Dendritic cell treated with granulocyte-macrophage colony-stimulating factor and Interleukin-4, amounts not matched to agents 40 ng/mL and 50 ng/mL, for 4 days (primary cell): ENCODE measurements around the gene ZC2HC1B.
A peak's percentile ranks its signal among the peaks of the same experiment; 100 is the strongest.

Experiments
- H3K27ac Mint-ChIP-seq: one replicate; pipeline ENCODE4 v1.8.0; 2022; ENCODE audit warnings: mild to moderate bottlenecking, mixed read lengths
- H3K27me3 Mint-ChIP-seq: one replicate; pipeline ENCODE4 v1.8.0; 2022; ENCODE audit warnings: mild to moderate bottlenecking, mixed read lengths
- H3K36me3 Mint-ChIP-seq: one replicate; pipeline ENCODE4 v1.8.0; 2022; ENCODE audit warnings: low read depth, mixed read lengths
- H3K4me1 Mint-ChIP-seq: one replicate; pipeline ENCODE4 v1.8.0; 2022; ENCODE audit warnings: low read depth, mixed read lengths
- H3K4me3 Mint-ChIP-seq: one replicate; pipeline ENCODE4 v1.8.0; 2022; ENCODE audit warnings: mild to moderate bottlenecking, moderate library complexity, mixed read lengths
- H3K9me3 Mint-ChIP-seq: one replicate; pipeline ENCODE4 v1.8.0; 2022; ENCODE audit warnings: mixed read lengths
- intact Hi-C: fragments of 100-400 bp; cut with micrococcal nuclease; formaldehyde crosslinking; loops from one replicate; pipeline ENCODE4 v1.15.0; 2022

The ZC2HC1B gene

DNA sequence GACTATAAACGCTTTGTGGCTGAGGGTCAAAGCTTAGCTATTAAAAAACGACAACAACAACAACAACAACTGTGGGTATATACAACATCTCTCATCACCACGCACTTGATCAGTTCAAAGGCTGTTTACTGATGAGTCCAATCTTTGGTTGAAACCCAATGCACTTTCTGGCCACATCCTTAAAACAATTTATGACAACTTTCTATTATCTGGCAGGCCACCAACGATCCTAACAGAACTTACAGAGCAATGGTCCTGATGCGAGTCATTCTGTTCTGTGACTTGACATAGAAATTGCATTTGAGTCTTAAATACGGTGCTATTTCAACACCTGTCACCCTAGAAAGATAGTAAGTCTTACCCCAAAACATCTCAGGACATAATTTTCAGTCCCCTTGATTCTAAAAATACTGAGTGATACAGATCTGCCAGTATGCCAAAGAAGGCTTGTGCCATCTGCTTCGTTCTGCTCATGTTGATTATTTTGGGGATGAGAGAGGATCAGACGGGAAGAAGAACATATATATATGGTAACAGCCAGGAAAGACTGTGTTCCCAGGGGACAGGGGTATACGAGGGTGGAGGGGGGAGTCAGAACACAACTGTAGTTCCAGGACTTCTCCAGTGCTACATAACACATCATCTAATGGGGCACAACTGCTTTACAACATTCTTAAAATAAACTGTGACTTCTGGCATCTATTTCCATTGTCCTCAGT is 87.9 kb downstream of the ZC2HC1B start:
- Mint-ChIP-seq H3K27me3 (no peaks in the 10 kb centered on the region), H3K4me1 (no peaks in the 10 kb centered on the region)

GRCh38 chr6:143952947-143953701 is 88.8 kb downstream of the ZC2HC1B start:
- H3K9me3 Mint-ChIP-seq: no peaks in the 10 kb centered on the region
- H3K4me1 Mint-ChIP-seq: no peaks in the 10 kb centered on the region
- no peaks in the 10 kb centered on the region for H3K27me3 Mint-ChIP-seq
- no peak overlapping the region for H3K4me3 Mint-ChIP-seq
- no peak overlapping the region for H3K27ac Mint-ChIP-seq
- H3K36me3 Mint-ChIP-seq: peaks cover 2% of the 10 kb centered on the region
- intact Hi-C loops: no loop called here

More for the DNA sequence above, 87.9 kb downstream of the ZC2HC1B start:
- intact Hi-C loops: no loop called here
- H3K9me3 Mint-ChIP-seq: no peaks in the 10 kb centered on the region
- H3K27ac Mint-ChIP-seq: no peak overlapping the region
- H3K4me3 Mint-ChIP-seq: no peak overlapping the region
- H3K36me3 Mint-ChIP-seq: peaks cover 11% of the 10 kb centered on the region

GRCh38 chr6:143953922-143954321 is 89.6 kb downstream of the ZC2HC1B start:
- Mint-ChIP-seq H3K4me3 (no peak overlapping the region), H3K27ac (no peak overlapping the region), H3K36me3 (peaks cover 2% of the 10 kb centered on the region), H3K27me3 (no peaks in the 10 kb centered on the region), H3K9me3 (no peaks in the 10 kb centered on the region), H3K4me1 (no peaks in the 10 kb centered on the region)
- intact Hi-C loops: no loop called here

DNA sequence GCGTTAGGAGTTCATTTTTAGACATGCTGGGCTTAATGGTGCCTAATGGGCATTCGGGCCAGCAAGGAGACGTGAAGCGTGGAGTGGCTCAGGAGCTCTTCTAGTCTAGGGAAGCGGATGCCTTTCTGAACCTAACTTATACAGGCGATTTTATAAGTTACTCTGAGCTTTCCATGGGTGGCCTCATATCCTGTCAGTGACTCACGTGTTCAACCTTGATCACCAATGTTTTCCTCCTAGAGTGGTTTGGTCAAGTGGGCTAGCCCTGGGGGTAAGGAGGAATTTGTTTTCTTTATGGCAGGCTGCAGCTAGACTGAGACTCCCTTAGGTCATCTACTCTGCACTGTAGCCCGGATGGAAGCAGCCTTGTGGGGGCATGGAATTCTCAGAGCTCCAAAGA is 91.7 kb downstream of the ZC2HC1B start:
- Mint-ChIP-seq H3K4me3 (no peak overlapping the region), H3K9me3 (no peaks in the 10 kb centered on the region), H3K4me1 (no peaks in the 10 kb centered on the region), H3K27me3 (no peaks in the 10 kb centered on the region), H3K36me3 (peaks cover 6% of the 10 kb centered on the region), H3K27ac (no peak overlapping the region)
- intact Hi-C loops: no loop called here

DNA sequence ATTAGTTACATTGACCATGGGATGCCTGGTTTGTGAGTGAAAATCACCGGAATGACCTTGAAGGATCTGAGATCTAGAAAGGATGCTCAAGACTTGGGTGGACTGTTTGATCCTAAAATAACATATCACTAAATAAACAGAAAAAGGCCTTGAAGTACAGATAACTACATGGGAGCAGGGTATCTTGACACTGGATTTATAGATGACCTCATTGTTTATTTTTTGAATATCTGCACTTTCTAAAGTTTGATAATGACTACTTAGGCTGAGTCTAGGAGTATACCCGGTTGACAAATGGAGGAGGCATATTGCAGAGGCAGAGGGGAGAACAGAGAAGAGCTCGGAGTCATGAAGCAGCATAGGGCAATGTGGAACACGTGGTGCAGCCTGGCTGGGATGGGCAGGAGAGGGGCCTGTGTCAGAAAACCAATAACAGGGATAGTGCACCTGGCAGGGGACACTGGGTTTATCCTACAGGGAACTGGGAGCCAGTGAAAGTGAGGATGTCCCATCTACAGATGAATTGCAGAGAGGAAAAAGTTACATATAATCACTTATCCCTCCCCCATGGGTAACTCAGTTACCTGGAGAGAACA is 93.5 kb downstream of the ZC2HC1B start:
- Mint-ChIP-seq H3K9me3 (no peaks in the 10 kb centered on the region), H3K27ac (no peak overlapping the region), H3K27me3 (no peaks in the 10 kb centered on the region), H3K4me1 (no peaks in the 10 kb centered on the region), H3K4me3 (no peak overlapping the region), H3K36me3 (peaks cover 6% of the 10 kb centered on the region)
- intact Hi-C loops: no loop called here

DNA sequence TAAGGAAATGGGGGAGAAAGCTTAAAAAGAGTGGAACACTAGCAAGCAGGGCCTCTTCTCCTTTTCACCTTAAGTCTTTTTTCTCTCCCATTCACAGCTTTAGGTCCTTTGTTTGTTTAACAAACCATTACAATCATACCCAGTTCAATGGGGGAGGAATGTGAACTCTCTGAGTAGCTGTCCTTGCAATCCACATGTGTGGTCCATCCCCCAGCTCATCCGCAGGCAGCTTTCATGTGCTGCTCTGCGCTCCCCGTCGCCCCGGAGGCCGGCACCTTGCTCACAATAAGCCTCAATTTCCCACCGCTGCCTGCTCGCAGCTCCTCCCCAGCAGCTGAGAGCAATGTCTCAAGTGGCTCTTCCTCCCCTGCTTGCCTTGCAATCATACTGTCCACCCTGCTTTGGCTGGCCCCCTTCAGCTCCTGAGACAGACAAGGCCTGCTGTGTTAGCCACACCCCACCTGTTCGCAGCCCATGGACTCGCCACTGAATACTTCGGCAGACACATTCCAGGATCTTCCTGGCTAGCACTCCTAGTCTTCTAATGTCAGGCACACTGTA is 94.6 kb downstream of the ZC2HC1B start:
- no peaks in the 10 kb centered on the region for H3K4me1 Mint-ChIP-seq
- no peak overlapping the region for H3K27ac Mint-ChIP-seq
- H3K4me3 Mint-ChIP-seq: no peak overlapping the region
- intact Hi-C loops: no loop called here
- H3K36me3 Mint-ChIP-seq: peaks cover 6% of the 10 kb centered on the region
- no peaks in the 10 kb centered on the region for H3K9me3 Mint-ChIP-seq
- H3K27me3 Mint-ChIP-seq: no peaks in the 10 kb centered on the region

GRCh38 chr6:143959927-143960326 is 95.7 kb downstream of the ZC2HC1B start:
- H3K27ac Mint-ChIP-seq: no peak overlapping the region

GRCh38 chr6:143961066-143961465 is 96.8 kb downstream of the ZC2HC1B start:
- H3K27me3 Mint-ChIP-seq: no peaks in the 10 kb centered on the region
- intact Hi-C loops: no loop called here
- H3K9me3 Mint-ChIP-seq: no peaks in the 10 kb centered on the region
- peaks cover 13% of the 10 kb centered on the region for H3K36me3 Mint-ChIP-seq
- H3K4me3 Mint-ChIP-seq: no peak overlapping the region
- no peak overlapping the region for H3K27ac Mint-ChIP-seq
- peaks cover 17% of the 10 kb centered on the region for H3K4me1 Mint-ChIP-seq

More at GRCh38 chr6:143959927-143960326, 95.7 kb downstream of the ZC2HC1B start:
- no peaks in the 10 kb centered on the region for H3K27me3 Mint-ChIP-seq
- peaks cover 11% of the 10 kb centered on the region for H3K36me3 Mint-ChIP-seq
- peaks cover 5% of the 10 kb centered on the region for H3K4me1 Mint-ChIP-seq
- no peaks in the 10 kb centered on the region for H3K9me3 Mint-ChIP-seq
- intact Hi-C loops: no loop called here
- H3K4me3 Mint-ChIP-seq: no peak overlapping the region

- Mint-ChIP-seq H3K9me3 (no peaks in the 10 kb centered on the region), H3K27ac (no peak overlapping the region), H3K36me3 (peaks cover 13% of the 10 kb centered on the region), H3K4me1 (peaks cover 22% of the 10 kb centered on the region), H3K4me3 (no peak overlapping the region), H3K27me3 (no peaks in the 10 kb centered on the region)
- intact Hi-C loops: no loop called here
Measured at GRCh38 chr6:143961886-143962878, 97.9 kb downstream of the ZC2HC1B start.

DNA sequence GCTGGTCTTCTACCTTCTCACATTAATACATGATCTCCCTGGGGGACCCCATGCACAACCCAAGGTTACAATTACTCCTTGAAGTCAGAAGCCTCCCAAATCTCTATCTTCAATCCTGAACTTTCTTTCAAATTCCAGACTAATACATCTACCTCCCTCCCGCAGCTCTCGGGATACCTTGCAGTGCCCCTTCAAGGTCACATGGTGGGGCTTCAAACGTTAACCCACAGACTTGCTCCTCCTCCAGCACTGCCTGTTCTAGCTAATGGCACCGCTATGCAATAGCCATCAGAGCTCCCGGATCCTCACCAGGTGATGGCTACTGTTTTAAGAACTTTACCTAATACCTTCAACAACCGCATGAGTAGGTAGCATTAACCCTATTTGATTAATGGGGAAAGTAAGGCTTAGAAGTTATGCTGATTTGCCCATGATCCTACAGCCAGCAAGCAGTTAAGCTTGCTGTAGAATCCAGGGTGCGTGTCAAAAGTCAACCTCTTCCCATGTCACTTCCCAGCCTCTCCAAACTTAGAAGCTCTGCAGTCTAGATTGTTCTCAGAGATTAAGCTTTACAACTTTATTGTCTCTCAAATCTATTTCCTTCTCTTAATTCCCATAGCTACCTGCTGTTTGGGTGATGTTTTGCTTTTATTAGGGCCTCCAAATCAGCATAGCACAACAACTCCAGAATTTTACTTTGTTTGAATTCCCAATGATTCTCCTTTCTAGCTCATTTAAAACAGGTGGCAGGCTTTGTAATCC is 99.1 kb downstream of the ZC2HC1B start:
- H3K27me3 Mint-ChIP-seq: no peaks in the 10 kb centered on the region
- intact Hi-C loops: no loop called here
- no peaks in the 10 kb centered on the region for H3K9me3 Mint-ChIP-seq
- peaks cover 31% of the 10 kb centered on the region for H3K4me1 Mint-ChIP-seq
- peaks cover 13% of the 10 kb centered on the region for H3K36me3 Mint-ChIP-seq
- H3K4me3 Mint-ChIP-seq: no peak overlapping the region
- no peak overlapping the region for H3K27ac Mint-ChIP-seq

GRCh38 chr6:143964674-143965081 is 100.4 kb downstream of the ZC2HC1B start:
- Mint-ChIP-seq H3K36me3 (peaks cover 8% of the 10 kb centered on the region), H3K4me1 (peaks cover 31% of the 10 kb centered on the region), H3K4me3 (no peak overlapping the region), H3K9me3 (no peaks in the 10 kb centered on the region), H3K27me3 (no peaks in the 10 kb centered on the region), H3K27ac (no peak overlapping the region)
- intact Hi-C loops: no loop called here

- peaks cover 31% of the 10 kb centered on the region for H3K4me1 Mint-ChIP-seq
- no peak overlapping the region for H3K4me3 Mint-ChIP-seq
- peak overlapping the region; percentile 77 for H3K27ac Mint-ChIP-seq
- H3K9me3 Mint-ChIP-seq: no peaks in the 10 kb centered on the region
- H3K36me3 Mint-ChIP-seq: peaks cover 8% of the 10 kb centered on the region
- intact Hi-C loops: no loop called here
- H3K27me3 Mint-ChIP-seq: no peaks in the 10 kb centered on the region
Measured at GRCh38 chr6:143965503-143966171, 101.4 kb downstream of the ZC2HC1B start.
